Non-pigmented ciliary epithelial cell (primary cell): ENCODE measurements around the gene HMG20B.

ENCODE experiments used
- DNase-seq: peaks from one replicate; pipeline ENCODE4 v3.0.0-alpha.2; 2010; ENCODE audit warnings: low read depth

HMG20B gene

DNA sequence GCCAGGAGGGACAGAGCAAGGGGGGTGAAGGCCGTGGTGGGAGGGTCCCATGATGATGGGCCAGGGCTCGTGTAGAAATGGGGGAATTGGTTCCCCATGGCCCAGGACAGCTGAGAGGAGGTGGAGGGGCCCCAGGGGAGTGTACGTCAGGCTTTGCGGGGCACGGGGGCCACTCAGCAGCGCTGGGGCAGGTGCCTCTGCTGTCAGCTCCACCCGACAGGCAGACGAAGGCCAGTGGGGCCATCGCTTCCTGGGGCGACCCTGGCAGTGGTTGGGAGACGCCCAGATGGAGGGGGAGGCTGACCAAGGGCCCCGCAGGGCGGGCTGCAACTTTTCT, 35.7 kb upstream of the HMG20B start:
- no peak for DNase-seq

DNA sequence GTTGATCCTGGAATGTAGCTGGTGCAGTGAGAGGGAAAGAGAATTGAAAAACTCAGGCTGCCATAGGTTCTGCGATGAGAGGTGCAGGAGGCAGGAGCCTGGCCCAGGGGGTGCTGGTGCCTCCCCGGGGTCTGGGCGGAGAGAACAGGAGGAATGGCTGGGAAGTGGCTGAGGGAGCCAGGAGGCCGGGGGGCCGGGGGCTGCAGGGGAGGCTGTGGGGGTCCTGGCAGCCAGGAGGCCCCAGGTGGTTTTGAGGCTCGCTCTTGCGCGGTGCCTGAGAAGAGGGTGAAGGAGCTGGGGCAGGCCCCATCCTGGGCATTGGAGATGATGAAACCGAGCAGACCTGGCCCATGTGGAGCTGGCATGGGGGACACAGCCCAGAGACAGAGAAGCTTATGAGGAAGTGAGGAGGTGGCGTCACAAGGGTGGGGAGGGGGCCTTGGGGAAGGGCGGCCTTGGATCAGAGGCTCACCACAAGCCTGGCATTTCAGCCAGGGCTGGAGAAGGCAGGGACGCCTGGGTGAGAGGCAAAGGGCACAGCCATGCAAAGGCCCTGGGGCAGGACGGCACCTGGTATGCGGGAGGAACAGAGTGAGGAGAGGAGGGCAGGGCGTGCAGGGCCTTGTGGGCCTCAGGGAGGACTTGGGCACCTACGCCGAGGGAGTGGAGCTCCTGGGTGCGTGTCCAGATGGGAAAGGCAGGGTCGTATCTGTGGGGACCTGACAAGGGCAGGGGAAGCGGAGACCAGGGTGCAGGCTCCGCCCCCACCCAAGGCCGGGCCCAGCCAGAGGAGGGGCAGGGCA, 35.1 kb upstream of the HMG20B start:
- DNase-seq: no peak

DNA sequence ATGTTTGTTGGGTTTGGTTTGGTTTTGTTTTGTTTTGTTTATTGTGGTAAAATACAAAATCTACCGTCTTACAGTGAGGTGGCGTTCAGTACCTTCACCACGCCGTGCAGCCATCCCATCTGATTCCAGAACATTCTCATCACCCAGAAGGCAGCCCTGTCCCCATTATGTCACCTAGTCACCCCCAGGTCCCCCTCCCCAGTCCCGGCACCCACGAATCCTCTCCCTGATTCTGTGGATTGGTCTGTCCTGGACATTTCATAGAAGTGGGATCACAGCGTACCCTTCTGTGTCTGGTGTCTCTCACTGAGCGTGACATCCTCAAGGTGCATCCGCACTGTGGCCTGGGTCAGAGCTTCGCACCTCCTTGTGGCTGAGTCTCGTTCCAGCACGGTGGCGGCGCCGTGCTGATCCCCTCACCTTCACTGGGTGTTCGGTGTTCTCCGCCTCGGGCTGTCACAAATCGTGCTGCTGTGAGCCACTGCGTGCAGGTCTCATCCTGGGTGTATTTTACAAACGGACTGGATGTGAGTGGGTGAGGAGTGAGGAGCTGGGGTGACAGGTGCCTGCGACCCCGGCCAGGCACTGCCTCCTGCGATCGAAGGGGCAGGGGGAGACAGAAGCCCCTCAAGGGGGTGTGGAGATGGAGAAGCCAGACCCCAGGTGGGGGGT, 34.4 kb upstream of the HMG20B start:
- no peak for DNase-seq

GRCh38 chr19:3538965-3539755, 33.6 kb upstream of the HMG20B start, which contains the start of gene TEKTIP1:
TEKTIP1 (plus strand) TSS chr19:3539174; CDS start chr19:3539178, 4 bp downstream.
- DNase-seq: no peak

DNA sequence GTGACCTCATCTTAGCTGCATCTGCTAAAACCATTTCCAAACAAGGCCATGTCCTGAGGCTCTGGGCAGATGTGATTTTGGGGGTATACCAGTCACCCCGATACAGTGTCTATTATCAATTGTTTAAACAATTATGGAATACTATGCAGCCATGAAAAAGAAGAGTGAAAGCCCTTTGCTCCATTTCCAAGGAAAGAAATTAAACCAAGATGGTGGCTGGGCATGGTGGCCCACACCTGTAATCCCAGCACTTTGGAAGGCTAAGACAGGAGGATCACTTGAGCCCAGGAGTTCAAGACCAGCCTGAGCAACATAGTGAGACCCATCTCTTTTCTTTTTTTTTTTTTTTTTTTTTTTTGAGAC, 33.0 kb upstream of the HMG20B start:
- no peak for DNase-seq

- DNase-seq: no peak
These were observed 29.3 kb upstream of the HMG20B start for GRCh38 chr19:3543150-3544057.

DNA sequence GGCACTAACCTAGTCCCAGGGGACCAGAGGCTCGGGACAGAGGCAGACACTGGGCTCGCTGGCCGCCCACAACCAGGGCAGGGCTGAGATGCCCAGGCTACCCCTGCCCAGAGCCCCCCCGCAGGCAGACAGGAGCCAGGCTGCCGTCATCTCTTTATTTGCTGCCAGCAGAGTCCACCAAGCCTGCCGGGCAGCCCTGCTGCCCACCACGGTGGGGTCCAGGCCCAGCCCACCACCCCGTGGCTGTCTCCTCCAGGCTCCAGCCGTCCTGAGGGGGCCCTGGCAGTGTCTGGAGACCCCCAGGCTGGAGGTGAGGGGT, 28.7 kb upstream of the HMG20B start:
- no peak for DNase-seq

DNA sequence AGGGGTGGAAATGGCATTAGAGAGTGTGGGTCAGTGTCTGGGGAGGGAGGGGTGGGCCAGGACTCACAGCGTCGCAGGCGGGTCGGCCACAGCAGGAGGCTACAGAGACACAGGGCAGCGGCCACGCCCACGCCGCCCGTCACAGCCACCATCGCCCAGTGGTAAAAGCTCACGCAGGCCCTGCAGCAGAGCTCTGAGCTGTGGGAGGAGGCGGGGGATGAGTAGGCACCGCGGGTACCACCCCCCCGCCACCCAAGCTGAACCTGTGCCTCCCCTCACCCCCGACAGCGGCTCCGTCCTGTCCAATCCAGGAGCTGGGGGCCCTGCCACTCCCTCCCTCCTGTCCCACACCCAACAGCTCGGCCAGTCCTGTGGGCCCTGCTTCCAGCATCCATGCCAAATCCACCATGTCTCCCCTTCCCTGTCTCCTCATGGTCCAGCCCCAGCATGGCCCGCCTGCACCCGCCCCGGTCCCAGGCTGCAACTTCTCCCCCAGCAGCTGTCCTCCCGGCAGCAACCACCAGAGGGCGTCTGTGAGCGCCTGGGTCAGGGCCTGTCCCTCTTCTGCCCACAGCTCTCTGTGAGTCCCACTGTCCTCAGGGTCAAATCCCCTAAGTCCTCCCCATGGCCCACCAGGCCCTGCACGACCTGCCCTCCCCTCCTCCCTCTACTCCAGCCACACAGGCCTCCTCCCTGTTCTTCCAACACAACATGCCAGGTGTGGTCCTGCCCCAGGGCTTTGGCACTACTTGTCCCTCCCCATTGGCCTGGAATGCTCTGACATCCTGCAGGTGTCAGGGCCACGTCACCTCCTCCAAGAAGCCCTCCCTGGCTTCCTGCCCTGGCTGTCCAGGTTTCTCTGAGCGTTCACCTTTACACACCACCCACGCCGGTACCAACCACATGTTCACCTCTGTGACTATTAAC, 27.7 kb upstream of the HMG20B start:
- DNase-seq: no peak

GRCh38 chr19:3545669-3546034, 27.1 kb upstream of the HMG20B start:
- DNase-seq: no peak

GRCh38 chr19:3546119-3546518, 26.6 kb upstream of the HMG20B start:
- DNase-seq: no peak

GRCh38 chr19:3547301-3547731, 25.4 kb upstream of the HMG20B start:
- no peak for DNase-seq

- no peak for DNase-seq
These were observed 24.9 kb upstream of the HMG20B start for GRCh38 chr19:3547767-3548282.

DNA sequence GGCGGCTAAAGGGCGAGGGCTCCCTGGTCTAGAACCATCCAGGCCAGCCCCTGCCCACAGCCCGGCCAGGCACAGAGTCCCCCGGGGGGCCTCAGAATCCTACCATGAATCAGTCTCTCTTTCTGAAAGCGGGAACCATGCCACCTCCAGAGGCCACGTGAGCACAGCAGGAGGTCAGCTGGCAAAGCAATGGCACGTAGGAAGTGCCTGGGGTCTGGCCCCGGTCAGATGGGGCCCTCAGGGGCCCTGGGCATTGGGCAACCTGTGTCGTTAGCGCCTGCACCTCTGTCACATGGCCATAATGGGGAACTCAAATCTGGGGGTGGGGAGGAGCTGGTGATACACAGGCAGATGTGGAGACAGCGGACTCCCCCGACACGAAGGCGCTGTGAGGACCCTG, 24.1 kb upstream of the HMG20B start:
- no peak for DNase-seq

GRCh38 chr19:3549816-3550215, 22.9 kb upstream of the HMG20B start:
- DNase-seq: no peak

DNA sequence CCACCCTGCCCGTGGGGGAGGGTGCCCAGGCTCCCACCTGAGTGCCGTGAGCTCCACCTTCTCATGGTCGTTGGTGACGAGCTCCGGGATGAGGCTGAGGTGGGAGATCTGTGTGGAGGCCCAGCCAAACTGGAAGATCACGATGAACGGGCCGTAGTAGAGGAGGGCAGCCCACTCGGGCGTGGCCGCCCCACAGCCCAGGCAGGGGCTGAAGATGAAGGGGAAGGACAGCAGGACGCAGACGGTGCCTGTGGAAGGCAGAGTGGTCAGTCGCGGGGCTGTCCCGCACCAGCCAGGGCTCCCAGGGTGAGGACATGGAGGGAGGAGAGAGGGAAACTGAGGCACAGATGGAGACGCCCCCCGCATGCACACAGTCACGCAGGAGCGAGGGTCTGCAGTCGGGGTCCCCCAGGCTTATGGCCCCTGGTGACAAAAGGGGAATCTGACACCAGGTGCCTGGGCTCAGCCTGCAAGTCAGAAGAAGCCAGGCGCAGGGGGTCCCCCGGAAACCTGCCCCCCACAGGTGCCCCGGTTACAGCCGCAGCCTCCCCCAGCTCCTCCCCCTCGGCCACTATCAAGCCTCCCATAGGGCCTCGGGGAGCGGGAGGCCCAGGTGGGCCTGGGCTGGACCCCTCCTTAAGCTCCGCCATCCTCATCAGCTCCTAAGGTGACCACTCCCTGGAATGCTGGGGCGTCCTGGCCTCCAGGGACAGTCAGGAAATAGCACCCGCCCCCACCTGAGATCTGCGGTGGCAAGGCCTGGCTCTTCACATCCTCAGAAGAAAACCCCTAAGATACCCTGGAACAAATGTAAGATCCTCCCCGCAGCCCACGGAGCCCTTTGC, 21.6 kb upstream of the HMG20B start:
- no peak for DNase-seq

GRCh38 chr19:3551792-3552095, 21.0 kb upstream of the HMG20B start:
- no peak for DNase-seq

- DNase-seq: no peak
These were observed 18.3 kb upstream of the HMG20B start for GRCh38 chr19:3554254-3555083.

DNA sequence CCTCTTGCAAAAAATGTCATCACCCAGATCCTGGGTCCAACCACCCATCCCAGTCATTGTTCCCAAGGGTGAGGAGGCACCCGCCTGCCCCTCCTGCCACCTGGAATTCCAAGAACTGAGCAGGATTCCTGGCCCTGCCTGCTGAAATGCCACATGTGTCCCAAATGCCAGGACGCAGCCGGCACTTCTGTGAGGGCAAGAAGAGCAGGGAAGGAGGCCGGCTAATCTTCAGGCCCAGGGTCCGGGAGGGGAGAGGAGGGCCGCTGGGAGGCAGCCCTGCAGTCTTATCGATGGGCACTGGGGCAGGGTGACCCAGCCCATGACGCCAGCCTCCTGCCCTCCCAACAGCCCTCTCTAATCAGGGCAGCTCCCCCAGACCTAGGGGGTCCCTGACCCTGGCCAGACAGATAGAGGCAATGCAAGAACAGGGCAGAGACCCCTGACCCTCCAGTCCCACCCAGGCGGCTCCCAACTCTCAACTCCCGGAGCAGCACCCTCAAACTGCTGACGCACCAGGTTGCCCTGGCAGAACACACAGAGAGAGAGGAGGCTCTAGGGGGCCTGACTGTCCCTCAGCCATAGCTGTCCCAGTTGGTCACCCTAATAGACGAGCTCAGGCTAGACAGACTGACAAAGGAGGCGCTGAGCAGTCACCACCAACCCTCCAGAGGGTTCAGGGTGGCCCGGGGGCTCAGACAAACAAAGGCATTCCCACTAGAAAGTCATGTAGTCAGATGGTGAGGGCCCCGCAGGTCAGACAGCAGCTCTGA, 16.9 kb upstream of the HMG20B start:
- DNase-seq: no peak
